ENCODE results near the gene HSD17B2.

The HSD17B2 gene

DNA sequence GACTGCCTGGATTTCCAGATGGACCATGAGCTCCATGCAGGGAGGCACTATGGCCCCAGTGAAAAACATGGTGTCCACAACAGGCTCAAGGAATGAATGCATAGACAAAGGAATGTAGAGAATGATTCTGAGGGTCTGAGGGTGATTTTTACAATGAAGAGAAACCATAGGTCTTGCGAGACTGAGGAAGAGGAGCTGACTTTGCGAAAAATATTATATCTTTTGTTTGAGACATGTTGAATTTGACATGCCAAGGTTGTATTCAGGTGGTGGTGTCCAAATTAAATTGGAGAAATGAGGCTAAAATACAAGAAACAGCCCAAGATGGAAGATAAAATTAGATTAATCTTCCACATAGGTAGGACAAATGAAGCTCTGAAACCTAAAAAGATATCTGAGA, 12.7 kb downstream of the HSD17B2 start:
- TF ChIP-seq FOXM1 (IDR thresholded peaks at IDR 0.05; ENCODE audit: borderline replicate concordance, low read depth), result no peak
- no peak for TF ChIP-seq RAD21 (IDR thresholded peaks at IDR 0.05; ENCODE audit: low read depth)
- TF ChIP-seq TEAD4 (IDR thresholded peaks at IDR 0.05), result no peak
- TF ChIP-seq CREB1 (IDR thresholded peaks at IDR 0.05; ENCODE audit: low read depth), result no peak
- no peak for TF ChIP-seq ZBTB7A (IDR thresholded peaks at IDR 0.05; ENCODE audit: low read depth)
- TF ChIP-seq EP300 (IDR thresholded peaks at IDR 0.05; ENCODE audit: borderline replicate concordance), result no peak
- no peak for TF ChIP-seq YY1 (IDR thresholded peaks at IDR 0.05; ENCODE audit: low read depth)
- no peak for TF ChIP-seq CEBPB (IDR thresholded peaks at IDR 0.05)
- TF ChIP-seq, protein P1, sequence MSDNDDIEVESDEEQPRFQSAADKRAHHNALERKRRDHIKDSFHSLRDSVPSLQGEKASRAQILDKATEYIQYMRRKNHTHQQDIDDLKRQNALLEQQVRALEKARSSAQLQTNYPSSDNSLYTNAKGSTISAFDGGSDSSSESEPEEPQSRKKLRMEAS (IDR thresholded peaks at IDR 0.05), result no peak

DNA sequence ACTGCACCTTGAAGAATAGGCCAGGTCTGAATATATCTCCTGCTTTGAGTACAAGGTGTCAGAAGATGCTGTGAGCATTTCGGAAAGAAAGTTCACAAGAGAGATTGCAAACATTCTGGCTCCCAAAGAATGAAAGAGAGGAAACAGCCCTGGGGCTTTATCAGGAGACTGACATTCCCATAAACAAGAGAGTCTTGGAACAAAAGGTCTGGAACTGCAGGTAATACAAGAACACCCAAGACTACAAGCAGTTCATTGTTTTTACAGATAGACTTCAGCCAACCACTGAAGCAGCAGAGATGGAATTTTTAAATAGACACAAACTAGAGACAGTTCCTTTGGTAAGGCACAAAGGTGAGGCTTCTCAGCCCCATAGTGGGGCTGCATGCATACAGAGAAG, 14.4 kb downstream of the HSD17B2 start:
- TF ChIP-seq RAD21 (IDR thresholded peaks at IDR 0.05; ENCODE audit: low read depth), result no peak
- TF ChIP-seq YY1 (IDR thresholded peaks at IDR 0.05; ENCODE audit: low read depth), result no peak
- no peak for TF ChIP-seq NFIC (IDR thresholded peaks at IDR 0.05)
- no peak for TF ChIP-seq FOXM1 (IDR thresholded peaks at IDR 0.05; ENCODE audit: borderline replicate concordance, low read depth)

DNA sequence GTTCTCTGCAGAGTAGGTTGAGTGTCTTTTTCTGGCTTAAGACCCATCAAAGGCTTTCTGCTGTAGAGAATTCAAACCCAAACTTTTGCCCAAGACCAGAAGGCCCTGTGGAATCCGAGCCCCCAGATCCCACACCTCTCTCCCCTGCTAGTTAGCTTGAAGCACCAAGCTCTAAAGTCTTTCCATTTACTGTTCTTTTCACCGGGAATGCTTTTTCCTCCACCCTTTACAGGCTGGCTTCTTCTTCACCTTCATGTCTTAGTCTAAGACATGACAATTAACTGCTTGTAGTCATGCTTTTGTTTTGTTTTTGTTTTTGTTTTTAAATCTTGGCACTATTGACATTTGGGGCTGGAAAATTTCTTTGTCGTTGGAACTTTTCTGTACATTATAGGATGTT, 15.5 kb downstream of the HSD17B2 start:
- TF ChIP-seq, protein P2, sequence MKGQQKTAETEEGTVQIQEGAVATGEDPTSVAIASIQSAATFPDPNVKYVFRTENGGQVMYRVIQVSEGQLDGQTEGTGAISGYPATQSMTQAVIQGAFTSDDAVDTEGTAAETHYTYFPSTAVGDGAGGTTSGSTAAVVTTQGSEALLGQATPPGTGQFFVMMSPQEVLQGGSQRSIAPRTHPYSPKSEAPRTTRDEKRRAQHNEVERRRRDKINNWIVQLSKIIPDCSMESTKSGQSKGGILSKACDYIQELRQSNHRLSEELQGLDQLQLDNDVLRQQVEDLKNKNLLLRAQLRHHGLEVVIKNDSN (IDR thresholded peaks at IDR 0.05), result no peak
- TF ChIP-seq NFIC (IDR thresholded peaks at IDR 0.05) (no peak), TEAD4 (IDR thresholded peaks at IDR 0.05) (no peak), CREB1 (IDR thresholded peaks at IDR 0.05; ENCODE audit: low read depth) (no peak), EP300 (IDR thresholded peaks at IDR 0.05; ENCODE audit: borderline replicate concordance) (no peak), YY1 (IDR thresholded peaks at IDR 0.05; ENCODE audit: low read depth) (no peak), FOXM1 (IDR thresholded peaks at IDR 0.05; ENCODE audit: borderline replicate concordance, low read depth) (no peak)

DNA sequence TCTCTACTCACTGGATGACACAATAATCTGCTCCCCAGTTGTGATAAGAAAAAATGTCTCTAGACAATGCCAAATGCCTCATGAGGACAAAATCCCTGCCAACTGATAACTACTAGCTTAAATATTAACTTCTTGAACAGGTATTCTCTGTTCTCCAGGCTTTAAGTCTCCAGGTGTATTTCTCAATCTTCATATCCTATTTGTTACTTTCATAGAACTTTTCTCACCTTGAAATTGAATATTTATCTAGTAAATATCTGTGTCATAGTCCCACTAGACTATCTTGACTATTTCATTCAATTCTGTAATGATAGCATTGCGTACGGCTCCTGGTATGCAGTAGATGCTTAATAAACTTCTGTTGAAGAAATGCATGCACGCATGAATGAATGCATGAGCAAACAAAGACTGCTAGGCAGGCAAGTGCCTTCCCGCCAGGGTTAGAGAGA, 15.9 kb downstream of the HSD17B2 start:
- no peak for TF ChIP-seq RAD21 (IDR thresholded peaks at IDR 0.05; ENCODE audit: low read depth)
- no peak for TF ChIP-seq YY1 (IDR thresholded peaks at IDR 0.05; ENCODE audit: low read depth)
- TF ChIP-seq, protein P1 (IDR thresholded peaks at IDR 0.05), result no peak
- TF ChIP-seq CREB1 (IDR thresholded peaks at IDR 0.05; ENCODE audit: low read depth), result no peak
- TF ChIP-seq NFIC (IDR thresholded peaks at IDR 0.05), result no peak
- no peak for TF ChIP-seq EGR1 (IDR thresholded peaks at IDR 0.05)
- no peak for TF ChIP-seq CEBPB (IDR thresholded peaks at IDR 0.05)
- no peak for TF ChIP-seq FOXM1 (IDR thresholded peaks at IDR 0.05; ENCODE audit: borderline replicate concordance, low read depth)
- TF ChIP-seq, protein P2 (IDR thresholded peaks at IDR 0.05), result no peak
- no peak for TF ChIP-seq TCF12 (IDR thresholded peaks at IDR 0.05; ENCODE audit: low read depth)
- TF ChIP-seq EP300 (IDR thresholded peaks at IDR 0.05; ENCODE audit: borderline replicate concordance), result no peak
- TF ChIP-seq, protein P3, sequence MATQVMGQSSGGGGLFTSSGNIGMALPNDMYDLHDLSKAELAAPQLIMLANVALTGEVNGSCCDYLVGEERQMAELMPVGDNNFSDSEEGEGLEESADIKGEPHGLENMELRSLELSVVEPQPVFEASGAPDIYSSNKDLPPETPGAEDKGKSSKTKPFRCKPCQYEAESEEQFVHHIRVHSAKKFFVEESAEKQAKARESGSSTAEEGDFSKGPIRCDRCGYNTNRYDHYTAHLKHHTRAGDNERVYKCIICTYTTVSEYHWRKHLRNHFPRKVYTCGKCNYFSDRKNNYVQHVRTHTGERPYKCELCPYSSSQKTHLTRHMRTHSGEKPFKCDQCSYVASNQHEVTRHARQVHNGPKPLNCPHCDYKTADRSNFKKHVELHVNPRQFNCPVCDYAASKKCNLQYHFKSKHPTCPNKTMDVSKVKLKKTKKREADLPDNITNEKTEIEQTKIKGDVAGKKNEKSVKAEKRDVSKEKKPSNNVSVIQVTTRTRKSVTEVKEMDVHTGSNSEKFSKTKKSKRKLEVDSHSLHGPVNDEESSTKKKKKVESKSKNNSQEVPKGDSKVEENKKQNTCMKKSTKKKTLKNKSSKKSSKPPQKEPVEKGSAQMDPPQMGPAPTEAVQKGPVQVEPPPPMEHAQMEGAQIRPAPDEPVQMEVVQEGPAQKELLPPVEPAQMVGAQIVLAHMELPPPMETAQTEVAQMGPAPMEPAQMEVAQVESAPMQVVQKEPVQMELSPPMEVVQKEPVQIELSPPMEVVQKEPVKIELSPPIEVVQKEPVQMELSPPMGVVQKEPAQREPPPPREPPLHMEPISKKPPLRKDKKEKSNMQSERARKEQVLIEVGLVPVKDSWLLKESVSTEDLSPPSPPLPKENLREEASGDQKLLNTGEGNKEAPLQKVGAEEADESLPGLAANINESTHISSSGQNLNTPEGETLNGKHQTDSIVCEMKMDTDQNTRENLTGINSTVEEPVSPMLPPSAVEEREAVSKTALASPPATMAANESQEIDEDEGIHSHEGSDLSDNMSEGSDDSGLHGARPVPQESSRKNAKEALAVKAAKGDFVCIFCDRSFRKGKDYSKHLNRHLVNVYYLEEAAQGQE (IDR thresholded peaks at IDR 0.05; ENCODE audit: low read depth), result no peak
- TF ChIP-seq TAF1 (IDR thresholded peaks at IDR 0.05; ENCODE audit: low read depth), result no peak
- no peak for TF ChIP-seq ZBTB7A (IDR thresholded peaks at IDR 0.05; ENCODE audit: low read depth)
- no peak for TF ChIP-seq TEAD4 (IDR thresholded peaks at IDR 0.05)

DNA sequence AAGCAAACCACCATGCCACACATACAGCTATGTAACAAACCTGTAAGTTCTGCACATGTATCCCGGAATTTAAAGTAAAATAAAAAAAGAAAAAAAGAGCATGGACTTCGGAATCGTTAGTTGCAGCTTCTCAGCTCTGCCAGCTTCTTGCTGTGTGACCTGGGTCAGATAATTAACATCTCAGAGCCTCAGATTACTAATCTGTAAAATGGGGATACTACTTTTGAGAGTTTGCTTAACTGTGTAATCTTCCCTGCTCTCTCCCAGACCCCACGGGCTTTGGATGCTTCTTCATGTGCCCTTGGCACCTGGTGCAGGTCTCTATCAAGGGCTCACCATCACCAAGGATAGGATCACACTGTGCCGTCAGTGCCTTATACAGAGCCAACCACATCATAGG, 16.6 kb downstream of the HSD17B2 start:
- no peak for TF ChIP-seq EGR1 (IDR thresholded peaks at IDR 0.05)
- TF ChIP-seq NFIC (IDR thresholded peaks at IDR 0.05), result no peak
- no peak for TF ChIP-seq CREB1 (IDR thresholded peaks at IDR 0.05; ENCODE audit: low read depth)
- no peak for TF ChIP-seq FOXM1 (IDR thresholded peaks at IDR 0.05; ENCODE audit: borderline replicate concordance, low read depth)
- TF ChIP-seq EP300 (IDR thresholded peaks at IDR 0.05; ENCODE audit: borderline replicate concordance), result no peak
- TF ChIP-seq, protein P1 (IDR thresholded peaks at IDR 0.05), result no peak
- no peak for TF ChIP-seq TAF1 (IDR thresholded peaks at IDR 0.05; ENCODE audit: low read depth)

DNA sequence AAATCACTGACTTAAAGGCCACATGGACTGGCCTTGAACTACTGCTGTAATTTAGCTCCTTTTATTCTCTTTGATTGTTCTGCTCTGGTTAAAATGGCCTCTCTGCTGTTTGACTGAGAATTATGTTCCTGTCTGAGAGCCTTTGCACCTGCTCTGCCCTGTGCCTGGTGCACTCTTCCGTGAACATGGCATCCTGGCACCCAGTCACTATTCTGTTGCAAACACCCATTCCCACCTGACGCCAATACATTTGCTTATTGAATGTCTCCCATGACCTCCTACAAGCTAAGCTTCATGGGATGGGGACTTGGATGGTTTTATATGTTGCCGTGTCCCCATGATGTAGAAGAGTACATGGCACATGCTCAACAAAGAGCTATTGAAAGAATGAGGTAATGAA, 20.1 kb downstream of the HSD17B2 start:
- TF ChIP-seq CREB1 (IDR thresholded peaks at IDR 0.05; ENCODE audit: low read depth) (no peak), TAF1 (IDR thresholded peaks at IDR 0.05; ENCODE audit: low read depth) (no peak), ZBTB7A (IDR thresholded peaks at IDR 0.05; ENCODE audit: low read depth) (no peak), YY1 (IDR thresholded peaks at IDR 0.05; ENCODE audit: low read depth) (no peak), FOXM1 (IDR thresholded peaks at IDR 0.05; ENCODE audit: borderline replicate concordance, low read depth) (no peak), EP300 (IDR thresholded peaks at IDR 0.05; ENCODE audit: borderline replicate concordance) (no peak), TCF12 (IDR thresholded peaks at IDR 0.05; ENCODE audit: low read depth) (no peak)
- TF ChIP-seq, protein P1 (IDR thresholded peaks at IDR 0.05), result no peak

DNA sequence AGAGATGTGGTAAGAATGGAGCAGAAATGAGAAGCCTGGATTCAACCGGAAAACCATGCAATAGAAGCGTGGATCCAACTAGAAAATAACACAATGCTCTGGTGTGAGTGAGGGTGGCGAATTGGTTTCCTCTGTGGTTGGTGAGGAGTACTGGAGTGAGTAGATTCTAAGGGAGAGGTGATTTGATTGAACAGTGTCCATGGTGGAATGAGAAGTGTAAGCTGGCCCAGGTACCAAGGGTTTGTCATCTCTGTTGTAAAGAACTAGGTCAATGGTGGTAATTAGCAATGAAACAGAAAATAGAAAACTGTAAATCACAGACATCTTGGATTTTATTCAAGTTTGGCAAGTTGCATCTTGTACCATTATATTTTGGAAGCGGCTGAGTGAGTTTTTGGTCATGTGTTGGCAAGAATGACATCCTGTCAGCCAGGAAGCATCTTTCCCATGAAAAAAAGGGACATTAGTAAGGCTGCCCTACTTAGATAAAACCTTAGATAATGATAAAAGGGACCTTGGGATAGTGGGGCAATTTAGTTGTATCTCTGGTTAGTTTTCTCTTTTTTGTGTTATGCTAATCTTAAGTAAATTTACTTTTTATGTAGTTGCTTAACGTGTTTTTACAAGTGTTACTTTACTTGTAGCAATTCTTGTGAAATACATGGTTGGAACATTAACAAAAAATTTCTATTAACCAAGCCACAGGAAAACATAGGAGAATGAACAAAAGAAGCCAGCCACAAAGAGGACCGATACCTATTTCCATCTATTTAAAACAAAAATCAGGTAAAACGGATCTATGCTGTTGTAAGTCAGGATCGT, 20.9 kb downstream of the HSD17B2 start:
- TF ChIP-seq FOXM1 (IDR thresholded peaks at IDR 0.05; ENCODE audit: borderline replicate concordance, low read depth), result no peak
- TF ChIP-seq YY1 (IDR thresholded peaks at IDR 0.05; ENCODE audit: low read depth), result no peak
- TF ChIP-seq EP300 (IDR thresholded peaks at IDR 0.05; ENCODE audit: borderline replicate concordance), result no peak
- no peak for TF ChIP-seq ZBTB7A (IDR thresholded peaks at IDR 0.05; ENCODE audit: low read depth)
- TF ChIP-seq NFIC (IDR thresholded peaks at IDR 0.05), result no peak
- no peak for TF ChIP-seq CEBPB (IDR thresholded peaks at IDR 0.05)
- no peak for TF ChIP-seq TAF1 (IDR thresholded peaks at IDR 0.05; ENCODE audit: low read depth)
- TF ChIP-seq, protein P3 (IDR thresholded peaks at IDR 0.05; ENCODE audit: low read depth), result no peak
- TF ChIP-seq TCF12 (IDR thresholded peaks at IDR 0.05; ENCODE audit: low read depth), result no peak
- TF ChIP-seq RAD21 (IDR thresholded peaks at IDR 0.05; ENCODE audit: low read depth), result no peak
- TF ChIP-seq, protein P1 (IDR thresholded peaks at IDR 0.05), result no peak
- no peak for TF ChIP-seq CREB1 (IDR thresholded peaks at IDR 0.05; ENCODE audit: low read depth)
- TF ChIP-seq EGR1 (IDR thresholded peaks at IDR 0.05), result no peak
- TF ChIP-seq, protein P2 (IDR thresholded peaks at IDR 0.05), result no peak
